GM12878 (cell line): ENCODE measurements around the gene ANO3.

Experiments
- HDAC2 ChIP-seq: fragments of 200-600 bp; sonication (generic); IDR thresholded peaks from 2 replicates; pipeline ENCODE4 v1.6.1; 2017
- NR2C1 ChIP-seq: fragments of 450-650 bp; IDR thresholded peaks from 2 replicates; pipeline ENCODE4 v1.6.1; 2017; ENCODE audit warnings: antibody characterized with exemption, mild to moderate bottlenecking, moderate library complexity
- POLR2AphosphoS5 ChIP-seq: IDR thresholded peaks from 2 replicates; pipeline ENCODE4 v1.6.1; 2011; ENCODE audit warnings: mild to moderate bottlenecking, low read length, inconsistent platforms
- TF ChIP-seq, protein P1 (sequence below), 3 experiments: IDR thresholded peaks in 2 of 3; conservative IDR thresholded peaks in 1 of 3; 2 replicates each; pipeline ENCODE4 v1.5.1; 2011; ENCODE audit warnings: low read depth in 3 of 3, low read length in 3 of 3, mild to moderate bottlenecking in 3 of 3, control low read depth in 2 of 3, moderate library complexity in 2 of 3, inconsistent platforms in 1 of 3, mixed read lengths in 1 of 3; ENCODE audit not compliant: control insufficient read depth in 2 of 3, insufficient read depth in 1 of 3; ENCODE audit errors: extremely low read depth in 1 of 3

DNA sequence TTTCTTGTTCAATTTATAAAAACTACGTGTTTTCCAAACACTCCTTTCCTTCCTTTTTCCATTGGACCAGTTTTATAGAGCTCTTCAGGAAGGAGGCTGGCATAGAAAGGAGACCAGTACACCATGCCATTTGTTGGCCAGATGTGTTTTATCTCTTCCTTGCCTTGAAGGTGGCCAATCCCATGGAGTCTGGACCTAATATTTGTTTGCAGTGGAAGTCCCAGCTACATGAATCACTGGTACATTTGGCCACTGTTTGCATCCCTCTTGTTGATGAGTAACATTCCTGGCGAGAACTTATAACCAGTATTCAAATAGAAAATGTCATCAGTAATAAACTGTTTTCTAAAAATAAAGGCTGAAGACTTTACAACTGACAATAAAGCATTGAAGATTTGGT lies 110.2 kb downstream of the ANO3 start:
- TF ChIP-seq, protein P1, sequence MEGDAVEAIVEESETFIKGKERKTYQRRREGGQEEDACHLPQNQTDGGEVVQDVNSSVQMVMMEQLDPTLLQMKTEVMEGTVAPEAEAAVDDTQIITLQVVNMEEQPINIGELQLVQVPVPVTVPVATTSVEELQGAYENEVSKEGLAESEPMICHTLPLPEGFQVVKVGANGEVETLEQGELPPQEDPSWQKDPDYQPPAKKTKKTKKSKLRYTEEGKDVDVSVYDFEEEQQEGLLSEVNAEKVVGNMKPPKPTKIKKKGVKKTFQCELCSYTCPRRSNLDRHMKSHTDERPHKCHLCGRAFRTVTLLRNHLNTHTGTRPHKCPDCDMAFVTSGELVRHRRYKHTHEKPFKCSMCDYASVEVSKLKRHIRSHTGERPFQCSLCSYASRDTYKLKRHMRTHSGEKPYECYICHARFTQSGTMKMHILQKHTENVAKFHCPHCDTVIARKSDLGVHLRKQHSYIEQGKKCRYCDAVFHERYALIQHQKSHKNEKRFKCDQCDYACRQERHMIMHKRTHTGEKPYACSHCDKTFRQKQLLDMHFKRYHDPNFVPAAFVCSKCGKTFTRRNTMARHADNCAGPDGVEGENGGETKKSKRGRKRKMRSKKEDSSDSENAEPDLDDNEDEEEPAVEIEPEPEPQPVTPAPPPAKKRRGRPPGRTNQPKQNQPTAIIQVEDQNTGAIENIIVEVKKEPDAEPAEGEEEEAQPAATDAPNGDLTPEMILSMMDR (IDR thresholded peaks at IDR 0.05 in 2 of 3, conservative IDR thresholded peaks at IDR 0.05 in 1 of 3; ENCODE audit: control insufficient read depth in 2 of 3, extremely low read depth in 1 of 3, insufficient read depth in 1 of 3, low read depth in 3 of 3, low read length in 3 of 3): no peak
- TF ChIP-seq HDAC2 (no peak), POLR2AphosphoS5 (no peak), NR2C1 (no peak)
